Dermis lymphatic vessel endothelial cell (primary cell): ENCODE results near the gene ACHE. TPM values are rescaled to one million over a fixed set of nuclear protein-coding genes. Genes with fewer than 3 reads are reported as not detected.

ENCODE experiments used
- total RNA-seq: library from RNA; depleted of rRNA; stranded (reverse); fragments of >200 nt; gene quantifications from 2 replicates; pipeline ENCODE4 v1.2.1, GENCODE V29; 2014

Gene ACHE
- 2.2 and 5.1 TPM in 2 replicates for total RNA-seq

DNA sequence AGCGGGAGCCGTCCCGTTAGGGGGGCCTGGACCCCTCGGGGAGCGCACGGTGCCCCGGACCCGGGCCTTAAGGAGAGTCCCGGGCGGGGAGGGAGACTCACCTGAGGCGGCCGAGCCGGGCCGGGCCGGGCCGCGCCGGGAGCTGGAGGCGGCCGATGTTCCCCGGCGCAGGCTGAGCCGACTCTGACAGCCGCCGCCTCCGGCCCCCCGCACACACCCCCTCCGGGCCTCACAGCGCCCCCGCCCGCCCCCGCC lies at the start of gene ACHE:
ACHE (minus strand) TSS at position 188 of the 255 bp plus-strand sequence. CDS start 1,656 bp downstream, outside the sequence.

GRCh38 chr7:100888988-100889750 lies 6.5 kb downstream of the ACHE start, which contains the start of gene UFSP1:
Gene UFSP1 (minus strand): TSS chr7:100889715. CDS start chr7:100889271, 444 bp downstream.

GRCh38 chr7:100874577-100875355 lies 20.9 kb downstream of the ACHE start, which contains the start of gene SRRT:
Gene SRRT (plus strand): TSS chr7:100875103. CDS start chr7:100875591, 488 bp downstream.

DNA sequence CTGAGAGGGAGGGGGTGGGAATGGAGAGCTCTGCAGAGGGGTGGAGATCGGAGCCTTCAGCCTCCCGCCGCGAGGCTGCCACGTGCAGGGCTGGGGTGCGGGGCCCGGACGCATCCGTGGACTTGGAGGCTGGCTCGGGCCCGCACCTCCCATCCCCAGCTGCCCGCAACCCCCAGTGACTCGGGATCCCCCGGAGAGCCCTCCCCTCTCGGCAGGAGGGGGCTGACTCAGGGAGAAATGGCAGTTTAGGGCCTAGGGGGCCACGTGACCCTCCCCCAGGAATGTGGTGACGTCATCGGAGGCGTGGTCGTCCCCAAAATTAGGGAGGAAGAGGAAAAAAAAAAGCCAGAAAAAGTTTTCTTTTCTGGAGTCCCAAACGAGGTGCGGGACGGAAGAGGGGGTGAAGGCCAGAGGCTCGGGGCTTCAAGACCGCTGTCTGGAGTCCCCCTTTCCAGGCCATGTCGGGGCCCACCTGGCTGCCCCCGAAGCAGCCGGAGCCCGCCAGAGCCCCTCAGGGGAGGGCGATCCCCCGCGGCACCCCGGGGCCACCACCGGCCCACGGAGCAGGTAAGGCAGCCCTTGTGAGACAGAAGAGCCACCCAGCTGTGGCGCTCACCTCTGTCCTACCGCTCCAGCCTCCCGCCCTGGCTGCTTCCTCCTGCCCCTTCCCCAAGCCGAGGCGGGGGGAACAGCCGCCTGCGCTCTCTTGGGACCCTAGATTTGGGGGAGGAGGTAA lies 28.5 kb downstream of the ACHE start, which contains the start of gene TRIP6:
TRIP6 (plus strand) TSS at position 348 of the 736 bp plus-strand sequence; CDS start at position 459, 111 bp downstream.

DNA sequence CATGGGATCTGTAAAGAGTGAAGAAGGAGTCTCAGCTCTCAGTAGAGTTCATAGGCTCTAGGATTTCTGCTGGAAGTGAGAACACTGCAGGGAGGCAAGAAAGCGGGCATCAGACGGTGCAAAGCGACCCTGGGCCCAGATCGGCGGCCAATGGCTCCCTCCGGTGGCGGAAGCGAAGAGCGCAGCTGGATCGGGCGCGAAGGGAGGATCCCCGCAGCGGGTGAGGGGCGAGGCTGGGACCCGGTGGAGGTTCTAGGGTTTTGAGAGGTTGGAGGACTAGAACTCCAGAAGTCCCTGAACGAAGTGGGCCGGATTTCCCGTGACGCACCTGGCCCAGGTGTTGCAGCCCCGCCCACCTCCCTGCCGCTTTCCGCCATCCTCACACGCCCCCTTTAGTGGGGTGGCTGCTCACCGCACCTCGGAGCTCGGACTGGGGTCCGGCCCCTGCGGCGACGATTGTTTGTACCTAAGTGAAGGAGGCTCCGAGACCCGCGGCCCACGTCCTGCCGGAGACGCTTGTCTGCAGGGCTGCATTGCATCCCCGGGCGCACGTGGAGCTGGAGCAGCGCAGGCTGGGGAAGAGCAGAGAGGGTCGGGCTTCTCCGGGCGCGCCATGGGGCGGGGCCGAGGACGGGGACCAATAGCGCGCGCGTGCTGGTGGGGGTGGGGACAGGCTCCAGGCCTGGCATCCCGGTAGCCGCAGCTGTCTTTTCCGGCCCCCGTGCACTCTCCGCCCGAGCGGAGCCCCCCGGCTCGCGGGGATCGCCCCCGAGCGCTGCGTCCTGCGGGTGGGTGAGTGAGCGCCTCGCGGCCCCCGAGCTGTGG lies 43.4 kb downstream of the ACHE start, which contains the start of gene SLC12A9:
SLC12A9 (plus strand) TSS at position 666 of the 825 bp plus-strand sequence. CDS start 1,485 bp downstream, outside the sequence.

Other genes with a start within 250 kb of the ACHE start
- gene ACTL6B, start 239.4 kb downstream of the ACHE start, total RNA-seq, result not detected in 2 replicates
- 53.7 and 59.7 TPM in 2 replicates for gene GNB2, start 222.1 kb downstream of the ACHE start, total RNA-seq
- gene GIGYF1, start 201.6 kb downstream of the ACHE start, total RNA-seq, result 14.4 and 16.0 TPM in 2 replicates
- gene POP7, start 189.8 kb downstream of the ACHE start, total RNA-seq, result 21.2 and 24.1 TPM in 2 replicates
- not detected in 2 replicates for gene EPO, start 175.4 kb downstream of the ACHE start, total RNA-seq
- gene ZAN, start 162.3 kb downstream of the ACHE start, total RNA-seq, result not detected in 2 replicates
- gene EPHB4, start 68.4 kb downstream of the ACHE start, total RNA-seq, result 414 and 442 TPM in 2 replicates
- 43.7 and 46.3 TPM in 2 replicates for gene SLC12A9, start 43.2 kb downstream of the ACHE start, total RNA-seq
- 45.0 and 48.9 TPM in 2 replicates for gene TRIP6, start 28.5 kb downstream of the ACHE start, total RNA-seq
- 33.5 and 41.1 TPM in 2 replicates for gene SRRT, start 20.8 kb downstream of the ACHE start, total RNA-seq
- gene UFSP1, start 6.2 kb downstream of the ACHE start, total RNA-seq, result 2.2 and 3.1 TPM in 2 replicates
- gene MUC3A, start 53.6 kb upstream of the ACHE start, total RNA-seq, result under 0.01 TPM in 1 of 2 replicates, not detected in the other
- gene MUC12, start 73.7 kb upstream of the ACHE start, total RNA-seq, result not detected in 2 replicates
- not detected in 2 replicates for gene MUC17, start 124.2 kb upstream of the ACHE start, total RNA-seq
- gene TRIM56, start 189.6 kb upstream of the ACHE start, total RNA-seq, result 12.4 and 13.3 TPM in 2 replicates
- gene SERPINE1, start 231.2 kb upstream of the ACHE start, total RNA-seq, result 23.4 and 74.3 TPM in 2 replicates